Large intestine (tissue), 3 donors: ENCODE measurements around the gene SLC16A12. TPM values are rescaled to one million over a fixed set of nuclear protein-coding genes. Genes with fewer than 3 reads are reported as not detected.
"Not testable (repeated sequence)": the region's sequence is repeated elsewhere in the genome, so short reads cannot be mapped to it uniquely, and the experiment has no call there.

Experiments used
- DNase-seq, 2 donors: peaks; one replicate each; pipeline versions ENCODE4 v3.0.0 to v3.0.0-alpha.2; 2013
- H3K27ac ChIP-seq: one replicate; pipeline ENCODE4 v1.5.1; 2013; ENCODE audit warnings: low read length
- H3K27me3 ChIP-seq: 2 replicates; pipeline ENCODE4 v1.6.1; 2013; ENCODE audit warnings: low read length; ENCODE audit not compliant: control insufficient read depth, insufficient read depth
- H3K36me3 ChIP-seq: 2 replicates; pipeline ENCODE4 v1.6.1; 2013; ENCODE audit warnings: low read length; ENCODE audit not compliant: control insufficient read depth, insufficient read depth
- H3K4me1 ChIP-seq: one replicate; pipeline ENCODE4 v1.6.1; 2013; ENCODE audit warnings: low read length; ENCODE audit not compliant: control insufficient read depth, insufficient read depth
- H3K4me3 ChIP-seq: one replicate; pipeline ENCODE4 v1.5.1; 2013; ENCODE audit warnings: low read length
- H3K9me3 ChIP-seq: one replicate; pipeline ENCODE4 v1.6.1; 2013; ENCODE audit warnings: mild to moderate bottlenecking, low read depth, low read length, moderate library complexity; ENCODE audit not compliant: control insufficient read depth
- WGBS: methylation state at CpG from one replicate; pipeline ENCODE4 v1.1.5; 2013; ENCODE audit warnings: low lambda C conversion rate; ENCODE audit not compliant: insufficient coverage; 5-methylcytosine and 5-hydroxymethylcytosine counted together
- polyA plus RNA-seq: library from polyadenylated mRNA; unstranded; fragments of 120-200 nt; gene quantifications from one replicate; pipeline ENCODE4 v1.2.1, GENCODE V29; 2013

Gene SLC16A12
- polyA plus RNA-seq, 1 donor = 1.1 TPM

DNA sequence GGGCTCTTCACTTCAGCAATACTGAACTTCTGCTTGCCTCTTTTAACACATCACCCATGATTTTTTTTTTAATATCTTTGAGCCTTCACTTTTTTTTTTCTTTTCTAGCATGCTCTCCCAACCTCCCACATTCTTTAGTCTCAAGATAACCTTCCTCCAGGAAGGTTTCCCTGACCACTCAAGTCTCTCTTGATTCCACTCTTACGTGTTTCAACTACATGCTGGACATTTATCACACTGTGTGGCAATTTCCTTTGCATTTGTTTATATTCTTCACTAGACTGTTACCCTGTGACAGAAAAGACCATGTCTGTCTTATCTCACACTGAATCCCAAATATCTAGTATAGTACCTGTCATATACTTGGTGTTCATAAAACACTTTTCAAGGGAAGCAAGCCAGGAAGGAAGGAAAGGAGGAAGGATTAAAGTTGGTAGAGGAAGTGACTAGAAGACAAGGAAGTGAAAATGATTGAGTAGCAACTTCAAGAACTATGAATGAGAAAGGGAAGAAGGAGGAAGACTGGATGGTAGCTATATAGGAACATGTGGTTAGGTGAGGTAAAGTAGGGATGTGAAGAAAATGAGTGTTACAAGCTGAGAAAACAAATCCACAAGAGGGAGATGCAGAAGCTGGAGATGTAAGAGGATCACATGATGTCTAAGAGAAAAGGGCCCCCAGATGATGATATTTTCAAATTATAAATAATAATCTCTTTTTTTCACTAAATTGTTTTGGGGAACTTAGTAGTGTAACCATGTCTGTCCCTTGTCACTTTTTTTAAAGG lies 80.6 kb downstream of the SLC16A12 start:
- Histone ChIP-seq H3K4me3 (no peak overlapping the region), H3K27me3 (no peaks in the 10 kb centered on the region), H3K4me1 (no peaks in the 10 kb centered on the region), H3K27ac (no peak overlapping the region), H3K9me3 (no peaks in the 10 kb centered on the region), H3K36me3 (no peaks in the 10 kb centered on the region)
- DNase-seq = no peak
- WGBS = 60% methylated on average over 1 of the region's 1 CpG

DNA sequence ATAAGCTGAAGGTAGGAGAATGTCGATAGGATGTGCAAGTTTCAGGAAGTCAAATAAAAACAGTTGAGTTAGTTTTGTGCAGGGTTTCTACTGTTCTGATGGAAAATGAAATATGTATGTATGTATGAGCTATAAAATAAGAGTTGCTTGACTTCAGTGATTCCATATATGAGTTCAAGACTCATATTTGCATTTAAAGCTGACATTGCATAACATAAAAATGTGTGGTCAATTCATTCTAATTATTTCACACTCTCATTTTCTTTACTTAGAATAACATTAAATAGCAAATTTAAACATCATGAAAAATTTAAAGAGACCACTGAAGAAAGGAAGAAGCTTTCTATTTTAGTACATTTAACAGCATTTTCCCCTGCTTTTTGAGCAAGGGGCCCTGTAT lies 83.2 kb downstream of the SLC16A12 start:
- H3K4me1 ChIP-seq = no peaks in the 10 kb centered on the region
- WGBS = 86% methylated on average over 1 of the region's 1 CpG

DNA sequence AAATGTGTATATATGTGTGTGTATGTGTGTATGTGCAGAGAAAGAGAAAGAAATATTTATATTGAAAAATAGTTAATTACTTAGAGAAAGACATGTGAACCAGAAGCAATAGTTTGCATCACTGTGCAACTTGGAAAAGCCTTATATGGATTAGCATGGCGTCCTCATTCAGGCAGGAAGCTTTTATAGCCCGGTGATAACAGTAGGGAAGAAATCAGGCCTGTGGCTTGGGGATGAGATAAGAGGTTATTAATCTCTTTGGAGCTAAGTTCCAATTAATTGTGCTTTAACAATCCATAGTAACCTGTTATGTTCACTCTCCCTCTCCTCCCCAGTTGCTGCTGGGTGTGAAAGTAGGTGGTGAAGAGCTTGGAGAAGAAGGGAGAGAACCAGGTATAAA lies 84.5 kb downstream of the SLC16A12 start:
- H3K4me1 ChIP-seq = no peaks in the 10 kb centered on the region
- H3K27ac ChIP-seq = no peak overlapping the region
- H3K4me3 ChIP-seq = no peak overlapping the region
- no peaks in the 10 kb centered on the region for H3K27me3 ChIP-seq
- no CpG with 5 or more reads among the region's 2 CpGs for WGBS
- no peaks in the 10 kb centered on the region for H3K9me3 ChIP-seq
- no peaks in the 10 kb centered on the region for H3K36me3 ChIP-seq
- DNase-seq = peak in 1 of 2 donors; percentile 68

More for the DNA sequence above, 83.2 kb downstream of the SLC16A12 start:
- H3K36me3 ChIP-seq = no peaks in the 10 kb centered on the region
- no peak overlapping the region for H3K4me3 ChIP-seq
- no peaks in the 10 kb centered on the region for H3K27me3 ChIP-seq
- no peak overlapping the region for H3K27ac ChIP-seq
- H3K9me3 ChIP-seq = no peaks in the 10 kb centered on the region
- DNase-seq = no peak

DNA sequence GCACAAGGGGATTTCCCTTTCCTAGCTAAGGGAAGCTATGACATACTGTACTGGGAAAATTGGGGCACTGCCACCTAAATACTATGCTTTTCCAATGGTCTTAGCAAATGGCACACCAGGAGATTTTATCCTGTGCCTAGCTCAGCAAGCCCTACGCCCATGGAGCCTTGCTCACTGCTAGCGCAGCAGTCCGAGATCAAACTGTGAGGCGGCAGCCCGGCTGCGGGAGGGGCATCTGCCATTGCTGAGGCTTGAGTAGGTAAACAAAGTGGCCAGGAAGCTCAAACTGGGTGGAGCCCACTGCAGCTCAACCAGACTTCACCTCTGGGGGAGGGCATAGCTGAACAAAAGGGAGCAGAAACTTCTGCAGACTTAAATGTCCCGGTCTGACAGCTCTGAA lies 90.6 kb downstream of the SLC16A12 start:
- H3K27ac ChIP-seq, H3K27me3 ChIP-seq, H3K4me3 ChIP-seq, H3K36me3 ChIP-seq, DNase-seq, H3K4me1 ChIP-seq, H3K9me3 ChIP-seq: not testable (repeated sequence)
- no CpG with 5 or more reads among the region's 7 CpGs for WGBS

DNA sequence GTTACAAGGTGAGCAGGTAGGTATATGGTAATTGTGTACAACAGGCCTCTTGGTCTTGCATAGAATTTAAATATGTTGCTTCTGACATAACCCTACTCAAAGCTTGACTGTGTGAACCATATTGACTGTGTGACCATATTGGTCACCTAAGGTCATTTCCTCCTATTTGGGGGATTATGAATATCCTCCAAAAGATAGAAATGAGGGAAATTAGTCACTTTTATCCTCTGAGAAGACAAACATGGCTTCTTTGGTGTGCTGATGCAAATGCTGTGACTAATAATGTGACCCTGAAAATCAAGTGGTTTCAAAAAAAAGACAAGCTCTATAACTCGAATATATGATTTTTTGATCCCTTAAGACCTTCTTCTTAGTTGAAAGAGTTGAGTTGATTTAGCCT lies 93.1 kb downstream of the SLC16A12 start:
- 100% methylated on average over 1 of the region's 1 CpG for WGBS
- Histone ChIP-seq H3K9me3 (peaks cover 4% of the 10 kb centered on the region), H3K4me1 (no peaks in the 10 kb centered on the region), H3K27me3 (no peaks in the 10 kb centered on the region), H3K4me3 (no peak overlapping the region), H3K27ac (no peak overlapping the region), H3K36me3 (no peaks in the 10 kb centered on the region)
- no peak for DNase-seq

DNA sequence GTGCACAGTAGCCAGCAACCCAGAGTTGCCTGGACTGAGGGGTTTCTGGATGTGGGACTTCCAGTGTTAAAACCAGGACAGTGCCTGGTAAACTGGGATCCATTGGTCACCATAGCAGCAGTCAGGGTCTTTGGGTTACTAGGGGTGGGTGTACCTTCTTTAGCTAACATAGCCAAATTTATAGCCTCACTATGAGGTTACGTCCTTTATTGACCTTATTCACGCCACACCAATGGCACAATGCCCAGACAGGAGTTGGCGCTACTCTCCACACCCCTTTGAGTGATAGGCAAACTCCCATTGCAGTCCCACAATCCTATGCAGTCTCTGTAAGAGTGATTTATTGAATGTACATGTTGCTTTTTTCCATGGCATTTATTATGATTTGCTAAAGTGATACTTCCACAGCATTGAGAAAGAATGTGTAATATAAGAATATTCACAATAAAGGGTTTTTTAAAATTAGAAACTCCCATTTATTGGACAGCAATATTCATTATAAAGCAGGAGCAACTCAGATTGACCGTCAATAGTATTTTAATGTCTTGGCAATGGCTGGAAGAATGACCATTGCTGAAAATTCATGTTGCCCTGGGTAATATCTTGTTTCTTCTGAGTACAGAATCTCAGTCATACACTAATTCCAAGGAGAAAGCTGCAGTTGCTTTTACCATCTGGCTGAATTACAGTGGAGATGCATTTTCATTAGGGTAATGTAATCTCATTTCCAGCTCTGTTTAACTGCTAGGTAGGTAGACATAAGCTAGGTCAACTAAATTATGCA lies 95.0 kb downstream of the SLC16A12 start:
- Histone ChIP-seq H3K27me3 (no peaks in the 10 kb centered on the region), H3K36me3 (no peaks in the 10 kb centered on the region), H3K4me1 (no peaks in the 10 kb centered on the region), H3K4me3 (no peak overlapping the region), H3K9me3 (peaks cover 4% of the 10 kb centered on the region), H3K27ac (no peak overlapping the region)
- WGBS = 70% methylated on average over 2 of the region's 4 CpGs
- no peak for DNase-seq

DNA sequence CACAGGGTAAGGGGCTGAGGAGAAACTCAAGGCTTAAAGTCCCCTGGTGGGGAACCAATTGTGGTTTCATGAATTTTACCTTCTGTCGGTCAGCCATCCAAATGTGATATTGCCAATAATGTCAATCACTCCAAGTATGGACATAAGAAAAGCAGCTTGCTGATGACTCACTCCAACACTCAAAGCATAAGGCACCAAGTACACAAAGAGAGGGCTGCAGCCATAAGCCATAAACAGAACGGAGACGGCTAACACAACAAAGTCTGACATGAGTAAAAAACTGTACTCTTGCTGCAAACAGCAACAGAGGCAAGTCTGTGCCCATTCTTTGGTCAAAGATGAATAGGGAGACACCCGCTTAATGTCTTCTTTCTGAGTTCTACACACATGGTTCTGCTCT lies 96.9 kb downstream of the SLC16A12 start:
- Histone ChIP-seq H3K36me3 (no peaks in the 10 kb centered on the region), H3K4me1 (no peaks in the 10 kb centered on the region), H3K27ac (no peak overlapping the region), H3K4me3 (no peak overlapping the region), H3K27me3 (no peaks in the 10 kb centered on the region), H3K9me3 (no peaks in the 10 kb centered on the region)
- no CpG with 5 or more reads among the region's 4 CpGs for WGBS
- DNase-seq = no peak

DNA sequence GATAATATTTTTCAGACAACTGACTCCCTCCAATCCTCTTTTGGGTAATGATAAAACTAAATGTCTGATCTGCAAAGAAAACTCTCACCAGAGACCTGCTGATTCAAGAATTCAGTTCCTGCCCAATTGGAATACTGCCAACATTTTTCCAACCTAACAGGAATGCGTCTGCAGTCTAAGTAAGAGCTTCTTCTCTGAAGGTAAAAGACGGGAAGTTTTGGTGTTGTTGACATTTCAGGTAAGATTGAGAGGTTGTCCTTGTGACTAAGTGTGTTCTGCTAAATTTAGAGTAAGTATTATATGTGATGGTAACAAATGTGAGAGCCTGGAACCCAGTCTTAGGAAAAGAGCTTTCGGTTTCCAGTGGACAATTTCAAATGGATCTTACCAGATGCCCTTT lies 103.4 kb downstream of the SLC16A12 start:
- 42% methylated on average over 2 of the region's 3 CpGs for WGBS
- Histone ChIP-seq H3K27me3 (no peaks in the 10 kb centered on the region), H3K27ac (no peak overlapping the region), H3K4me1 (no peaks in the 10 kb centered on the region), H3K36me3 (no peaks in the 10 kb centered on the region), H3K9me3 (no peaks in the 10 kb centered on the region), H3K4me3 (no peak overlapping the region)
- DNase-seq = peak in 1 of 2 donors; percentile 17

DNA sequence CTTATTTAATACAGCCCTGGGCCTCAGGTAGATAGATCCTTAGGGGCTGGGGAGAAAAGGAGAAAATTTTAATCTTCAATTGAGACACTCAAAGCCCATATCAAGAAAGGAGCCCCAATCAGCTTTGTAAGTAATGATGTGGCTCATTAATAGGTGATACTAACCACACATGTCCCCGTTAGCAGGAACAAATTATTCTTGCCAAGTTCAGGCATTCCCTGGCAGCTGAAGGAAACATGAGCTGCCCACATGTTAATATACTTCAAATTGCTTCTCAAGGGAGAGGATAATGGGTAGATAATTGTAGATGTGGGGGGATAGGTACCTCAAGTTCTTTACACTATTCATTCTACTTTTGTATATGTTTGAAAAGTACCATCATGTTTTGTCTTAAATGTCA lies 106.5 kb downstream of the SLC16A12 start:
- Histone ChIP-seq H3K9me3 (no peaks in the 10 kb centered on the region), H3K27me3 (no peaks in the 10 kb centered on the region), H3K27ac (no peak overlapping the region), H3K4me1 (peaks cover 8% of the 10 kb centered on the region), H3K36me3 (no peaks in the 10 kb centered on the region), H3K4me3 (no peak overlapping the region)
- no CpG with 5 or more reads among the region's 1 CpG for WGBS
- DNase-seq = no peak

DNA sequence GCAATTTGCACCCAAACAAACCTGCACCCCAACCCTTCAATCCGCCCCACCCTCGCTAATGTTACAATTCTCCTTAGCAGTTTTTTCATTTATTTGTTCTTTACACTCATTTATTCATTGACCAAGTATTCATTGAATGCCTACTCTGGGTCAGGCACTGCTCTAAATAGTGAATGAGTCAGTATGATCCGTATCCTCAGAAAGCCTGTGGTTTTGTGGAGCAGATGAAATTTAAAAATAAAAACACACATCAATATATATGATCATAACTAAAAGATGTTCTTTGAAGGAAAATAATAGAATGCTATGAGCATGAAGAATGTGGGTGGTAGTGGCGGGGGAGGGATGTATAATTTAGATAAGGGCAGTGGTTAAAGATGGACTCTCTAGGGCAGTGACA lies 107.8 kb downstream of the SLC16A12 start:
- H3K27ac ChIP-seq = no peak overlapping the region

More for the DNA sequence above, 107.8 kb downstream of the SLC16A12 start:
- no peaks in the 10 kb centered on the region for H3K27me3 ChIP-seq
- no peak overlapping the region for H3K4me3 ChIP-seq
- DNase-seq = no peak
- peaks cover 8% of the 10 kb centered on the region for H3K4me1 ChIP-seq
- no peaks in the 10 kb centered on the region for H3K9me3 ChIP-seq
- 91% methylated on average over 2 of the region's 4 CpGs for WGBS
- H3K36me3 ChIP-seq = no peaks in the 10 kb centered on the region
